PC-3 (cell line): ENCODE data around the gene MON1B.

Experiments
- CTCF ChIP-seq: fragments of 300-600 bp; sonication (generic); conservative IDR thresholded peaks from 2 replicates; pipeline ENCODE4 v1.5.1; 2017; ENCODE audit warnings: antibody characterized with exemption, low read depth, mild to moderate bottlenecking, low read length
- EZH2 ChIP-seq: fragments of 300-600 bp; sonication (generic); IDR thresholded peaks from one replicate; pipeline ENCODE4 v1.6.1; 2017; ENCODE audit warnings: antibody characterized with exemption, mild to moderate bottlenecking, low read length; ENCODE audit not compliant: unreplicated experiment
- EZH2phosphoT487 ChIP-seq: fragments of 300-600 bp; sonication (generic); IDR thresholded peaks from 2 replicates; pipeline ENCODE4 v1.6.1; 2018; ENCODE audit warnings: mild to moderate bottlenecking, antibody characterized with exemption, low read length, borderline replicate concordance

DNA sequence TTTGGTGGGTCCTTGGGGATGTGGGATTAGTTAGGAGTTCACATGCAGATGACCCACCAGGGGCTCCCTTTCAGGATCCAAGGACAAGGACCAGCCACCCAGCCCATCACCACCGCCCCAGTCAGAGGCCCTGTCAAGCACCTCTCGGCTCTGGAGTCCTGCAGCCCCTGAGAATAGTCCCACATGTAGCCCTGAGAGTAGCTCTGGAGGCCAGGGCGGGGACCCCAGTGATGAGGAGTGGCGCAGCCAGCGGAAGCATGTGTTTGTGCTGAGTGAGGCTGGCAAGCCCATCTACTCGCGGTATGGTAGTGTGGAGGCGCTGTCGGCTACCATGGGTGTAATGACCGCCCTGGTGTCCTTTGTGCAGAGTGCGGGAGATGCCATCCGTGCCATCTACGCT, 2.4 kb downstream of the MON1B start:
- TF ChIP-seq CTCF (no peak), EZH2phosphoT487 (no peak), EZH2 (no peak)
